ENCODE measurements around the gene KRT35.

DNA sequence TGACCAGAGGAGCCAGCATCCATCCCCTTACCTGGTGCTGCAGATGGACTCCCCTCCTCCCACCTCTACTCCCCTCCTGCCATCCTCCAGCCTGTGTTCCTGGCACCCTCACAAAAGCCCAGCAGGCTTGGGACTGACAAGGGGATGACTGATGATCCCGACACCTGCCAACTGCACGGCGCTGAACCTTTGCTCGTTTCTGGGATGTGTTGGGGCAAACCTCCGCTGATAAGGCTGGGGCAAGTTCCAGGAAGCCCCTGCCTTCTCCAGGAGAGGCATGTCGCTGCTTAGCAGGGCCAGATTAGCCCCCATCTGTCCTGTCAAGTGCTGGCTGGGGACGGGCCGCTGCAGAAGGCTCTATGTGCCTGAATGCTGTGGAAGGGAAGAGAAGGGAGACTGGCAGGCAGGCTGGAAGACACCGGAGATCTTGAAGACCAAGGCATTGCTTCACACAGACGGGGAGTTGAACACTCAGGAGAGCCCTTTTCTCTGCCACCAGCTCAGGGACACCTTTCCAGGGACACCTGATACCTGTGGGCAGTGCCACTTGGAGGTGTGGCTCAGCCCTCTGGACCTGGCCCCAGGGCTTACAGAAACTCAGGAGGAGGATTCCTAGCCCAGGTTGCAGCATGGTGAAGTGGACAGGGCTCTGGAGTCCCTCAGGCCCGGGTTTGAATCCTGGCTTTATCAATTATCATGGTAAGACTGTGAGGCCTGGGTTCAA, 38.7 kb upstream of the KRT35 start:
- TF ChIP-seq GATA3 (IDR thresholded peaks at IDR 0.05; ENCODE audit: low read depth, low read length) (no peak), GATA2 (IDR thresholded peaks at IDR 0.05; ENCODE audit: low read depth, low read length) (no peak)

Measured in SH-SY5Y (cell line).